ENCODE results near the gene PIWIL4.

Gene PIWIL4

GRCh38 chr11:94567181-94567670, at the start of gene PIWIL4:
TSS of gene PIWIL4 (plus strand) at chr11:94567368. CDS start at chr11:94567519, 151 bp downstream.
- Mint-ChIP-seq H3K4me1 (no peaks in the 10 kb centered on the region), H3K36me3 (no peaks in the 10 kb centered on the region), H3K4me3 (no peak within 1 kb of the TSS), H3K27ac (no peak within 1 kb of the TSS), H3K9me3 (no peaks in the 10 kb centered on the region), H3K27me3 (no peaks in the 10 kb centered on the region)

- no peaks in the 10 kb centered on the region for H3K9me3 Mint-ChIP-seq
These were observed 48.9 kb upstream of the PIWIL4 start for GRCh38 chr11:94518300-94518699.

GRCh38 chr11:94519478-94520084, 47.6 kb upstream of the PIWIL4 start:
- H3K27me3 Mint-ChIP-seq: peaks cover 8% of the 10 kb centered on the region
- no peak overlapping the region for H3K27ac Mint-ChIP-seq
- H3K4me1 Mint-ChIP-seq: no peaks in the 10 kb centered on the region
- no peaks in the 10 kb centered on the region for H3K9me3 Mint-ChIP-seq
- no peak overlapping the region for H3K4me3 Mint-ChIP-seq
- H3K36me3 Mint-ChIP-seq: no peaks in the 10 kb centered on the region

More at GRCh38 chr11:94518300-94518699, 48.9 kb upstream of the PIWIL4 start:
- H3K4me1 Mint-ChIP-seq: peaks cover 1% of the 10 kb centered on the region
- H3K27me3 Mint-ChIP-seq: peaks cover 8% of the 10 kb centered on the region
- H3K27ac Mint-ChIP-seq: no peak overlapping the region
- H3K4me3 Mint-ChIP-seq: no peak overlapping the region
- H3K36me3 Mint-ChIP-seq: no peaks in the 10 kb centered on the region

GRCh38 chr11:94521684-94522083, 45.5 kb upstream of the PIWIL4 start:
- Mint-ChIP-seq H3K27me3 (peaks cover 3% of the 10 kb centered on the region), H3K9me3 (no peaks in the 10 kb centered on the region), H3K4me1 (no peaks in the 10 kb centered on the region), H3K4me3 (no peak overlapping the region), H3K27ac (no peak overlapping the region), H3K36me3 (no peaks in the 10 kb centered on the region)

- Mint-ChIP-seq H3K4me3 (no peak overlapping the region), H3K4me1 (no peaks in the 10 kb centered on the region), H3K27ac (no peak overlapping the region), H3K36me3 (no peaks in the 10 kb centered on the region), H3K9me3 (no peaks in the 10 kb centered on the region), H3K27me3 (peaks cover 6% of the 10 kb centered on the region)
These were observed 42.8 kb upstream of the PIWIL4 start for GRCh38 chr11:94524341-94524740.

GRCh38 chr11:94525546-94526324, 41.4 kb upstream of the PIWIL4 start:
- Mint-ChIP-seq H3K4me1 (no peaks in the 10 kb centered on the region), H3K27ac (no peak overlapping the region), H3K36me3 (no peaks in the 10 kb centered on the region), H3K4me3 (no peak overlapping the region), H3K9me3 (no peaks in the 10 kb centered on the region), H3K27me3 (peaks cover 6% of the 10 kb centered on the region)

GRCh38 chr11:94526645-94527438, 40.3 kb upstream of the PIWIL4 start:
- H3K9me3 Mint-ChIP-seq: no peaks in the 10 kb centered on the region

GRCh38 chr11:94528551-94528950, 38.6 kb upstream of the PIWIL4 start:
- peaks cover 7% of the 10 kb centered on the region for H3K27me3 Mint-ChIP-seq
- H3K36me3 Mint-ChIP-seq: no peaks in the 10 kb centered on the region

More at GRCh38 chr11:94526645-94527438, 40.3 kb upstream of the PIWIL4 start:
- peaks cover 6% of the 10 kb centered on the region for H3K27me3 Mint-ChIP-seq
- H3K4me1 Mint-ChIP-seq: no peaks in the 10 kb centered on the region
- no peak overlapping the region for H3K4me3 Mint-ChIP-seq
- H3K36me3 Mint-ChIP-seq: no peaks in the 10 kb centered on the region
- no peak overlapping the region for H3K27ac Mint-ChIP-seq

GRCh38 chr11:94532211-94532610, 35.0 kb upstream of the PIWIL4 start:
- H3K27ac Mint-ChIP-seq: no peak overlapping the region
- H3K36me3 Mint-ChIP-seq: no peaks in the 10 kb centered on the region
- no peak overlapping the region for H3K4me3 Mint-ChIP-seq
- H3K27me3 Mint-ChIP-seq: peaks cover 17% of the 10 kb centered on the region
- H3K4me1 Mint-ChIP-seq: no peaks in the 10 kb centered on the region
- no peaks in the 10 kb centered on the region for H3K9me3 Mint-ChIP-seq

More at GRCh38 chr11:94528551-94528950, 38.6 kb upstream of the PIWIL4 start:
- no peaks in the 10 kb centered on the region for H3K9me3 Mint-ChIP-seq
- no peak overlapping the region for H3K27ac Mint-ChIP-seq
- no peaks in the 10 kb centered on the region for H3K4me1 Mint-ChIP-seq
- H3K4me3 Mint-ChIP-seq: no peak overlapping the region

GRCh38 chr11:94533206-94533605, 34.0 kb upstream of the PIWIL4 start:
- Mint-ChIP-seq H3K36me3 (no peaks in the 10 kb centered on the region), H3K4me1 (no peaks in the 10 kb centered on the region), H3K9me3 (no peaks in the 10 kb centered on the region), H3K27me3 (peaks cover 18% of the 10 kb centered on the region), H3K27ac (no peak overlapping the region), H3K4me3 (no peak overlapping the region)

GRCh38 chr11:94533696-94534630, 33.2 kb upstream of the PIWIL4 start:
- H3K36me3 Mint-ChIP-seq: no peaks in the 10 kb centered on the region
- no peaks in the 10 kb centered on the region for H3K4me1 Mint-ChIP-seq
- no peak overlapping the region for H3K27ac Mint-ChIP-seq
- H3K9me3 Mint-ChIP-seq: no peaks in the 10 kb centered on the region
- no peak overlapping the region for H3K4me3 Mint-ChIP-seq
- peaks cover 19% of the 10 kb centered on the region for H3K27me3 Mint-ChIP-seq

GRCh38 chr11:94536386-94536785, 30.8 kb upstream of the PIWIL4 start:
- Mint-ChIP-seq H3K4me1 (no peaks in the 10 kb centered on the region), H3K4me3 (no peak overlapping the region), H3K27me3 (peaks cover 22% of the 10 kb centered on the region), H3K9me3 (no peaks in the 10 kb centered on the region), H3K27ac (no peak overlapping the region), H3K36me3 (no peaks in the 10 kb centered on the region)

- Mint-ChIP-seq H3K27me3 (peaks cover 22% of the 10 kb centered on the region), H3K27ac (no peak overlapping the region), H3K9me3 (no peaks in the 10 kb centered on the region), H3K4me1 (no peaks in the 10 kb centered on the region), H3K36me3 (no peaks in the 10 kb centered on the region), H3K4me3 (no peak overlapping the region)
These were observed 30.1 kb upstream of the PIWIL4 start for GRCh38 chr11:94537031-94537600.

- Mint-ChIP-seq H3K27ac (no peak overlapping the region), H3K9me3 (no peaks in the 10 kb centered on the region), H3K36me3 (no peaks in the 10 kb centered on the region), H3K4me1 (peaks cover 10% of the 10 kb centered on the region), H3K27me3 (peaks cover 16% of the 10 kb centered on the region), H3K4me3 (no peak overlapping the region)
These were observed 27.7 kb upstream of the PIWIL4 start for GRCh38 chr11:94539420-94539819.

Data from activated naive CD4-positive, alpha-beta T cell treated with anti-CD3 and anti-CD28 coated beads, Interleukin-2, amount 50 U/mL, for 24 hours (primary cell).